Psoas muscle (tissue), 8 donors: ENCODE measurements around the gene NDRG4. TPM values are rescaled to one million over a fixed set of nuclear protein-coding genes. Genes with fewer than 3 reads are reported as not detected.

ENCODE experiments used
- ATAC-seq, 4 donors: fragments of 200-7000 bp; cut with Tn5 transposase; one replicate each; pipeline ENCODE4 v1.9.1; 2020; ENCODE audit warnings: moderate library complexity in 3 of 4, mild to moderate bottlenecking in 2 of 4
- DNase-seq, 2 donors: peaks; one replicate each; pipeline ENCODE4 v3.0.0-alpha.2; 2020
- H3K27ac ChIP-seq: fragments of 200-600 bp; one replicate; pipeline ENCODE4 v1.8.0; 2022
- H3K27me3 ChIP-seq, 3 donors: fragments of 200-600 bp in 1 of 3; one replicate each; pipeline versions ENCODE4 v1.6.1 to v1.8.0; 2013 to 2022; ENCODE audit warnings: low read length in 2 of 3, mild to moderate bottlenecking in 2 of 3, moderate library complexity in 1 of 3; ENCODE audit not compliant: insufficient read depth in 3 of 3
- H3K36me3 ChIP-seq, 2 donors: fragments of 200-600 bp in 1 of 2; one replicate each; pipeline versions ENCODE4 v1.6.1 to v1.8.0; 2013 to 2022; ENCODE audit warnings: low read depth in 1 of 2, mild to moderate bottlenecking in 1 of 2, moderate library complexity in 1 of 2; ENCODE audit not compliant: insufficient read depth in 1 of 2
- H3K4me1 ChIP-seq: fragments of 200-600 bp; one replicate; pipeline ENCODE4 v1.8.0; 2022
- H3K4me3 ChIP-seq: fragments of 200-600 bp; one replicate; pipeline ENCODE4 v1.8.0; 2022; ENCODE audit warnings: mild to moderate bottlenecking
- H3K9me3 ChIP-seq: fragments of 200-600 bp; one replicate; pipeline ENCODE4 v1.8.0; 2022
- WGBS, 3 donors: extraction: QIAGEN DNeasy Blood & Tissue Kit; methylation state at CpG; one replicate each; pipeline versions ENCODE4 v1.1.6 to v1.1.7; 2013; 5-methylcytosine and 5-hydroxymethylcytosine counted together
- intact Hi-C, 2 donors: fragments of 100-400 bp; cut with DNase I; formaldehyde crosslinking; loops; one replicate each; pipeline versions ENCODE4 v1.11.0 to v1.14.2; 2022
- polyA plus RNA-seq, 3 donors: library from polyadenylated mRNA; stranded (reverse); fragments of 200-250 nt; gene quantifications; one replicate each; pipeline ENCODE4 v1.2.3, GENCODE V29; 2013
- total RNA-seq, 4 donors: library from RNA; stranded (reverse); fragmentation: NEBNext Ultra II Directional in 2 of 4; extraction: Animal tissue kit (Norgen Biotek cat#: 25700) in 2 of 4; gene quantifications; one replicate each; pipeline versions ENCODE4 v1.2.1 to v1.2.4, GENCODE V29; 2021 to 2023
- TF ChIP-seq, protein P1 (sequence below): fragments of 200-600 bp; IDR thresholded peaks from one replicate; pipeline ENCODE4 v1.8.0; 2022; ENCODE audit warnings: antibody characterized with exemption
- donor health status: healthy with polysubstance abuse.
- donor health status: DM: no; HTN: no; CAD: no; lungs with moderate emphysema.
- donor health status: Bipolar disorder and iron deficiency.
- donor health status: healthy.
- donor health status: DM: yes; HTN: yes; CAD: no.
- donor health status: DM: no; HTN: no; CAD: no.
- donor health status: DM: no; HTN: no; CAD: no.
- donor health status: DM: yes; HTN: yes; CAD: no.

Gene NDRG4
- total and polyA plus RNA-seq, 7 donors, result 1.7 to 12.3 (median 2.5) TPM

DNA sequence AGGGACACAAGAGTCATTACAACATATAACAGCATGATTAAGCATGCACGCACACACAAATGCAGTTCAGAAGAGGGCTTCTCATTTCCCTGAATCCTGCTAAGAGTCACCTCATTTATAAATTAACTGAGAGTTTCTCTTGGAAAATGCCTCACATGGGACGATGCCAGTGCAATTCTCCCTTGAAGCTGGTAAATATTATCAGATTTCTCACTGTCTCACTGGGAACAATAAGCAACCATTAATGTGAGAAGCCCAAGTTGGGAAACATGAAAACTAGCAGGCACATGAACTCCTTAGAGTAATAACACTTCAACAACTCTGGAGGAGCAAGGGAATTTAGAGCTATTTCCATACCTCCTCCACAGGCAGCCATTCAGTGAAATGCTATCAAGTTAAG, 41.8 kb downstream of the NDRG4 start:
- no peaks in the 10 kb centered on the region for H3K27me3 ChIP-seq
- intact Hi-C loops, result loop anchor here in 1 of 2 donors (5.0 kb wide), 1 partner anchor 36 kb away; no protein-coding TSS in a partner anchor
- H3K36me3 ChIP-seq, result peaks cover 47 to 100% of the 10 kb centered on the region in 2 donors
- no peak overlapping the region for H3K27ac ChIP-seq
- H3K4me3 ChIP-seq, result no peak overlapping the region
- DNase-seq, result no peak
- no peaks in the 10 kb centered on the region for H3K4me1 ChIP-seq
- TF ChIP-seq, protein P1, sequence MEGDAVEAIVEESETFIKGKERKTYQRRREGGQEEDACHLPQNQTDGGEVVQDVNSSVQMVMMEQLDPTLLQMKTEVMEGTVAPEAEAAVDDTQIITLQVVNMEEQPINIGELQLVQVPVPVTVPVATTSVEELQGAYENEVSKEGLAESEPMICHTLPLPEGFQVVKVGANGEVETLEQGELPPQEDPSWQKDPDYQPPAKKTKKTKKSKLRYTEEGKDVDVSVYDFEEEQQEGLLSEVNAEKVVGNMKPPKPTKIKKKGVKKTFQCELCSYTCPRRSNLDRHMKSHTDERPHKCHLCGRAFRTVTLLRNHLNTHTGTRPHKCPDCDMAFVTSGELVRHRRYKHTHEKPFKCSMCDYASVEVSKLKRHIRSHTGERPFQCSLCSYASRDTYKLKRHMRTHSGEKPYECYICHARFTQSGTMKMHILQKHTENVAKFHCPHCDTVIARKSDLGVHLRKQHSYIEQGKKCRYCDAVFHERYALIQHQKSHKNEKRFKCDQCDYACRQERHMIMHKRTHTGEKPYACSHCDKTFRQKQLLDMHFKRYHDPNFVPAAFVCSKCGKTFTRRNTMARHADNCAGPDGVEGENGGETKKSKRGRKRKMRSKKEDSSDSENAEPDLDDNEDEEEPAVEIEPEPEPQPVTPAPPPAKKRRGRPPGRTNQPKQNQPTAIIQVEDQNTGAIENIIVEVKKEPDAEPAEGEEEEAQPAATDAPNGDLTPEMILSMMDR, result no peak
- 86 to 95% (median 91%) methylated on average over 2 of the region's 2 CpGs for WGBS, 3 donors
- no peaks in the 10 kb centered on the region for H3K9me3 ChIP-seq
- no peak for ATAC-seq

DNA sequence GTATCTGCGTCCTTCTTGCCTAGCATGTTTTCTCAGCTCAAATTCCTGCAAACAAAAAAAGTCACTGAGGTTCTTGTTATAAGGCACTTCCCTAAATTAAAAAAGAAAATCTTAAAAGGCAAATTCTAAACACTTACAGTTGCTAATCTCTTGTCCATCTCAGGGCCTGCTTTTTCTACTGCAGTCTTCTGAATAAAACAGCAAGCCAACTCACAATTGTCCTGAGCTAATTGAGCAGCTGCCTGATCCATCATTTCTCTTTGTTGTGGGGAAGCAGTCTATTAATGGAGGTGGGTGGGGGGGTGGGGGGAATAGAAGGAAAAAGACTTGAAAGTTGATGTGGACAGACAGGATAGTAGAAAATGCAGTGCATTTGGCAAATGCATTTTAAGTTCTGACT, 42.3 kb downstream of the NDRG4 start:
- Histone ChIP-seq H3K4me1 (no peaks in the 10 kb centered on the region), H3K36me3 (peaks cover 42 to 100% of the 10 kb centered on the region in 2 donors), H3K4me3 (no peak overlapping the region), H3K27ac (no peak overlapping the region), H3K9me3 (no peaks in the 10 kb centered on the region), H3K27me3 (no peaks in the 10 kb centered on the region)
- intact Hi-C loops, result loop anchor here in 1 of 2 donors (5.0 kb wide), 1 partner anchor 35 kb away; no protein-coding TSS in a partner anchor
- ATAC-seq (no peak), DNase-seq (no peak)
- 90 to 94% (median 90%) methylated on average over 1 of the region's 1 CpG for WGBS, 3 donors
- TF ChIP-seq, protein P1, result no peak

DNA sequence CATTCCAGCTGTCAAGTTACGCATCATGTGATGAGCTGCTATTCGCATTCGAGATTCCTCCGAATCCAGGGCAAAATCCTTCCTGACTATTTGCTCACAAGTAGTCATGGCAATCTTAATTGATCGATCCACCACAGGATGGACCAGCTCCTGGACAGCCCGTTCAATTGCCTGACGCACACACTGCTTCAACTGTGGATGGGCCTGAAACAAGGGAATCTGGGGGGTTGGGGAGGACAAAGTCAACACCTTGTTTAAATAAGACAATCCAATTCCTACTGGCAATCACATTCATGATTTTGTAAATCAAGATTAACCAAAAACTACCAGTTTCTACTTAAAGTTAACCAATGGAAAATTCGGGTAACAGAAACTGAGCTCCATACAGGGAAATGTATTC, 43.7 kb downstream of the NDRG4 start:
- Histone ChIP-seq H3K27me3 (no peaks in the 10 kb centered on the region), H3K27ac (no peak overlapping the region), H3K36me3 (peaks cover 35 to 100% of the 10 kb centered on the region in 2 donors), H3K4me3 (no peak overlapping the region), H3K9me3 (no peaks in the 10 kb centered on the region), H3K4me1 (peaks cover 13% of the 10 kb centered on the region)
- DNase-seq (no peak), ATAC-seq (no peak)
- TF ChIP-seq, protein P1, result no peak
- intact Hi-C loops, result loop anchor here in 1 of 2 donors (5.0 kb wide), 1 partner anchor 34 kb away; no protein-coding TSS in a partner anchor
- 87 to 92% (median 90%) methylated on average over 8 of the region's 8 CpGs for WGBS, 3 donors

DNA sequence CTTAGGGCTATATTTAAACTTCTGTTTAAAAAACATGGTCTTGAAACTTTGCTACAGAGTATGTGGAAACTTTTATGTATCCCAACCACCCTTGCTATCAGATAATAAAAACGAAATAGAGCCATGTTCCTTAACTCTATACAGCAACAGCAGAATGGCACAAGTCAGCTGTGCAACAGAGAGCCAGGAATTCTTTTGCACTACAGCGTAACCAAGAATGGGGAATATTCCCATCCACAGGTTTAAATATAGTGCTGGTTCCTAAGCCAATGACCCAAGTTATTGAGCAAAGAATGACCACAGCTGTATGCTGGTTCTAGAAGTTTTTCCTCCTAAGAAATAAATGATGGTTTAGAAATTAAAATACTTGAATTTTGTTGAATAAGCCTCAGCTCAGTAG, 48.4 kb downstream of the NDRG4 start:
- ATAC-seq, result peak in 3 of 4 donors; percentile 71 to 79 (median 74)
- Histone ChIP-seq H3K27me3 (no peaks in the 10 kb centered on the region), H3K4me3 (no peak overlapping the region), H3K36me3 (peaks cover 19 to 99% of the 10 kb centered on the region in 2 donors), H3K27ac (no peak overlapping the region), H3K4me1 (peaks cover 25% of the 10 kb centered on the region), H3K9me3 (no peaks in the 10 kb centered on the region)
- no peak for DNase-seq
- intact Hi-C loops, result no loop called here
- TF ChIP-seq, protein P1, result no peak
- 21 to 43% (median 31%) methylated on average over 2 of the region's 2 CpGs for WGBS, 3 donors

DNA sequence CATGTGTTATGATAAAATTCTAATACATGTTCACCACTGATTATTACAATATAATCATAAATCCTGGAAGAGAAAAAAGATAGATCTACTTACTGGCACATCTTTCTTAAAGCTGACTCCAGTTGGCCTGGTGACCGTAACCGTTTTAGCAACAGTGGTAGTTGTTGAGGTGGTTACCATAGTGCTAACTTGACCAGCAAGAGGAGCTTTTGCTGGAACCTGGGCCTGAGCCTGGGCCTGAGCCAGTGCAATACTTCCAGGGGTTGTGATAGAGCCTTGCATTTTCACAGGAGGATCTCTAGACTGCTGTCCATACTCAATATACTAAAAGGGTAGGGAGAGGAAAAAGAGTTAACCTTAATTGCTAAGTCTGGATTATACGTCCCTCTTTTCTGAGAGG, 51.6 kb downstream of the NDRG4 start:
- Histone ChIP-seq H3K36me3 (peaks cover 12 to 99% of the 10 kb centered on the region in 2 donors), H3K27me3 (no peaks in the 10 kb centered on the region), H3K4me1 (peaks cover 25% of the 10 kb centered on the region), H3K4me3 (no peak overlapping the region), H3K9me3 (no peaks in the 10 kb centered on the region), H3K27ac (no peak overlapping the region)
- TF ChIP-seq, protein P1, result no peak
- DNase-seq, result peak; percentile 15 to 67
- peak; percentile 66 to 89 (median 86) for ATAC-seq
- 24 to 35% (median 26%) methylated on average over 3 of the region's 3 CpGs for WGBS, 3 donors
- intact Hi-C loops, result no loop called here
